GM13977 (cell line): Measurements from ENCODE around the gene MUC4.
"Not testable (repeated sequence)": the region's sequence is repeated elsewhere in the genome, so short reads cannot be mapped to it uniquely, and the experiment has no call there.

Experiments used
- DNase-seq: peaks from one replicate; pipeline ENCODE4 v3.0.0; 2012; ENCODE audit warnings: low spot score
- in situ Hi-C: fragments of 300-500 bp; cut with MboI; formaldehyde crosslinking; loops from one replicate; pipeline ENCODE4 v1.12.0; 2022; ENCODE audit warnings: low sequenced_read_pairs, low pct_unique_long_range_greater_than_20kb, mixed read lengths, inconsistent platforms; ENCODE audit not compliant: unreplicated experiment
- TF ChIP-seq, protein P1 (sequence below): IDR thresholded peaks from 2 replicates; pipeline ENCODE4 v1.5.1; 2012; ENCODE audit warnings: mild to moderate bottlenecking, control low read depth; ENCODE audit not compliant: insufficient read depth; ENCODE audit errors: extremely low read depth, missing control alignments

The MUC4 gene

DNA sequence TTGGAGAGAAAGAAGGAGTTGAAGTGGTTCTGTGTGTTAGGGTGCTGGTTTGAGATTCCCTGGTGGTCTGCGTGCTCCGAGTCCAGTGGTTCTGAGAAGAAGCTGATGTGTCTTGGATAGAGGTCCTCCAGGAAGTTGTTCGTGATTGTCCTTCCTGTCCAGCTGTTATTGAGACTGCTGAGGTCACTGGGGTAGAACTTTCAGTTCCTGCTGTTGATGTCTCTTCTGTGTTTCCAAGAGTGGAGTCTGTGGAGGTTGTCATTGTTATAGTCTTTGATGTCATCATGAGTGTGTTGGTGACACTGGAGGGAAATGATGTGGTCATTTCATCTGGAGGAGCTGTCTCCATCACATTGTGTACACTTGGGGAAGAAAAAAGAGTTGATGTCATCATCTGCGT is 20.8 kb downstream of the MUC4 start:
- DNase-seq = no peak
- in situ Hi-C loops = no loop called here
- TF ChIP-seq, protein P1, sequence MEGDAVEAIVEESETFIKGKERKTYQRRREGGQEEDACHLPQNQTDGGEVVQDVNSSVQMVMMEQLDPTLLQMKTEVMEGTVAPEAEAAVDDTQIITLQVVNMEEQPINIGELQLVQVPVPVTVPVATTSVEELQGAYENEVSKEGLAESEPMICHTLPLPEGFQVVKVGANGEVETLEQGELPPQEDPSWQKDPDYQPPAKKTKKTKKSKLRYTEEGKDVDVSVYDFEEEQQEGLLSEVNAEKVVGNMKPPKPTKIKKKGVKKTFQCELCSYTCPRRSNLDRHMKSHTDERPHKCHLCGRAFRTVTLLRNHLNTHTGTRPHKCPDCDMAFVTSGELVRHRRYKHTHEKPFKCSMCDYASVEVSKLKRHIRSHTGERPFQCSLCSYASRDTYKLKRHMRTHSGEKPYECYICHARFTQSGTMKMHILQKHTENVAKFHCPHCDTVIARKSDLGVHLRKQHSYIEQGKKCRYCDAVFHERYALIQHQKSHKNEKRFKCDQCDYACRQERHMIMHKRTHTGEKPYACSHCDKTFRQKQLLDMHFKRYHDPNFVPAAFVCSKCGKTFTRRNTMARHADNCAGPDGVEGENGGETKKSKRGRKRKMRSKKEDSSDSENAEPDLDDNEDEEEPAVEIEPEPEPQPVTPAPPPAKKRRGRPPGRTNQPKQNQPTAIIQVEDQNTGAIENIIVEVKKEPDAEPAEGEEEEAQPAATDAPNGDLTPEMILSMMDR = no peak

DNA sequence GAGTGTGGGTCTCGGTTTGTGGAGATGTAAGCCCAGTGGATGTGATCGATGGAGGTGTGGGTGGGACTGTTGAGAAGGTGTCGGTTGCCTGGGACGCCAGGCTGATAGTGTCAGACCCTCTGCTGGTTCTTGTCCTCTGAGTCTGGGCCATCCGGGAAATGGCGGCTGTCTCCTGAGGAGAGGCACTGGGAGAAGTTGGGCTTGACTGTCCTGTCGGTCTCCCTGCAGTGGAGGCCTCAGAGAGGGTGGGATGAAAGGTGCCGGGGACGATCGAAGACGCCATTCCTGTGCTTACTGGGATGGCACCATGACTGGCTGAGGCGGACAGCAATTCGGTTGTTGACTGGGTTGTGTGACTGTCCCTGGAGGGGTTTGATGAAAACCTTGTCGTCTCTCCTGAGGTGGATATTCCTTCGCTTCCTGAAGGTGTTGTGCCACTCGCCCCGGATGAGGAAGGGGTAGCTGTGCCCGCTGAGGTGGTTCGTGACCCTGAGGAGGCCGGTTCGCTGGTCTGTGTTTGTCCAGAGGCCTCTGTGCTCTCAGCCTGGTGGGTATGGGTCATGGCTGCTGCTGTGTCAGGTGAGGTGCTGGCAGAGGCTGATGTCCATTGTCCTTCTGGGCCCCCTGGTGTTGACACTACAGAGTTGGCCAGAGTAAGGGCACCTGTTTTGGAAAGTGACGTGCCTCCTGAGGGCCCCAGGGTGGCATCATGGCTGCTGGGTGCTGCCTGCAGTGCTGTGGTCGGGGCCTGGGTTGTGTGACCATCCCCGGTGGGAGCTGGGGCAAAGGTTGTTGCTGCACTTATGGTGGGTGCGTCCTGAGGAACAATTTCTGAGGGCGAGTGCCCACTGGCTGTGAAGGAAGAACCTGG is 22.8 kb downstream of the MUC4 start:
- TF ChIP-seq, protein P1 = no peak
- no peak for DNase-seq
- in situ Hi-C loops = no loop called here

DNA sequence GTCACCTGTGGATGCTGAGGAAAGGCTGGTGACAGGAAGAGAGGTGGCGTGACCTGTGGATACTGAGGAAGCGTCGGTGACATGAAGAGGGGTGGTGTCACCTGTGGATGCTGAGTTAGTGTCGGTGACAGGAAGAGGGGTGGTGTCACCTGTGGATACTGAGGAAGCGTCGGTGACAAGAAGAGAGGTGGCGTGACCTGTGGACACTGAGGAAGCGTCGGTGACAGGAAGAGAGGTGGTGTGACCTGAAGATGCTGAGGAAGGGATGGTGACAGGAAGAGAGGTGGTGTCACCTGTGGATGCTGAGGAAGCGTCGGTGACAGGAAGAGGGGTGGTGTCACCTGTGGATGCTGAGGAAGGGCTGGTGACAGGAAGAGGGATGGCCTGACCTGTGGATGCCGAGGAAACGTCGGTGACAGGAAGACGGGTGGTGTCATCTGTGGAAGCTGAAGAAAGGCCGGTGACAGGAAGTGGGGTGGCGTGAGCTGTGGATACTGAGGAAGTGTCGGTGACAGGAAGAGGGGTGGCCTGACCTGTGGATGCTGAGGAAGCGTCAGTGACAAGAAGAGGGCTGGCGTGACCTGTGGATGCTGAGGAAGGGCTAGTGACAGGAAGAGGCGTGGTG is 25.8 kb downstream of the MUC4 start:
- in situ Hi-C loops, DNase-seq: not testable (repeated sequence)

DNA sequence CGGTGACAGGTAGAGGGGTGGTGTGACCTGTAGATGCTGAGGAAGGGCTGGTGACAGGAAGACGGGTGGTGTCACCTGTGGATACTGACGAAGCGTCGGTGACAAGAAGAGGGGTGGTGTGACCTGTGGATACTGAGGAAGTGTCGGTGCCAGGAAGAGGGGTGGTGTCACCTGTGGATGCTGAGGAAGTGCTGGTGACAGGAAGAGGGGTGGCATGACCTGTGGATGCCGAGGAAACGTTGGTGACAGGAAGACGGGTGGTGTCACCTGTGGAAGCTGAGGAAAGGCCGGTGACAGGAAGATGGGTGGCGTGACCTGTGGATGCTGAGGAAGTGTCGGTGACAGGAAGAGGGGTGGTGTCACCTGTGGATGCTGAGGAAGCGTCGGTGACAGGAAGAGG is 27.7 kb downstream of the MUC4 start:
- in situ Hi-C loops, DNase-seq: not testable (repeated sequence)

DNA sequence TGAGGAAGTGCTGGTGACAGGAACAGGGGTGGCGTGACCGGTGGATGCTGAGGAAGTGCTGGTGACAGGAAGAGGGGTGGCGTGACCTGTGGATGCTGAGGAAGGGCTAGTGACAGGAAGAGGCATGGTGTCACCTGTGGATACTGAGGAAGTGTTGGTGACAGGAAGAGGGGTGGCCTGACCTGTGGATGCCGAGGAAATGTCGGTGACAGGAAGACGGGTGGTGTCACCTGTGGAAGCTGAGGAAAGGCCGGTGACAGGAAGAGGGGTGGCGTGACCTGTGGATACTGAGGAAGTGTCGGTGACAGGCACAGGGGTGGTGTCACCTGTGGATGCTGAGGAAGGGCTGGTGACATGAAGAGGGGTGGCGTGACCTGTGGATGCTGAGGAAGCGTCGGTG is 30.5 kb downstream of the MUC4 start:
- in situ Hi-C loops, DNase-seq: not testable (repeated sequence)

DNA sequence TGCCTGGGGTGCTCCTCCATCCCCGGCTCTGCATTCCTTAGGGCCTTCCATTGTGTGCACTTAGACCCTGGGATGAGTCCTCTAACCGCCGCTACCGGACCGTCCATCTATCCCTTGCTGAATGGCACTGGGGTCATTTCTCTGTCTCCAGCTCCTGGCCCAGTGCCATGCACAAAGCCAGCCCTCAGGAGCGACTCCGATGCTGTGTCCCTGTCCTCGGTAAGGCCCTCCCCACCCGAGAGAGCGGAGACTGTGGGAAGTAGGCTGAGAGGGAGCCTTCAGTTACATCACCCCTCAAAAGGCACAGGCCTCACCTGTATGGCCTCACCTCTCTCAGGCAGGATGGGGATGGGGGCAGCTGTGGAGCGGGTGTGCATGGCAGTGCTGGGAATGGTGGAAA is 33.8 kb downstream of the MUC4 start:
- in situ Hi-C loops = no loop called here
- DNase-seq = no peak
- TF ChIP-seq, protein P1 = no peak

DNA sequence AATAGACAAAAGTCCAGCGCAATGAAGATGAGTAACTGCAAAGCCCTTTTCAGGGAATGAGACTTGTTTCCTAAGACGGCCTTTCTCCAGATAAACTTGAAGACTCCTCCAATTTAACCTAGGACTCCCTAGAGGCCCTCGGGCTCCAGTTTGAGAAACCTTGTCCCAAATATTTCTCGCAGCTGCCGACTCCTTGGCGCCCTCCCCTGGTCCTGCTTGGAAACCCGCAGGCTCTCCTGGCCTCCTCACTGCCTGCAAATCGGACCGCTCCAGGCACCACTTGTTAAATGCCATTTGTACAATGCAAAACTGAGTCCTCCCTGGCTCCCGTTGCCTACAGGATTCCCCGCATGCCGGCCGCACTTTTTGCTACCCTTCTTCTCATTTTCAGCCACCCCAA is 36.8 kb downstream of the MUC4 start:
- in situ Hi-C loops = no loop called here
- DNase-seq = no peak
- TF ChIP-seq, protein P1 = peak; percentile 40

DNA sequence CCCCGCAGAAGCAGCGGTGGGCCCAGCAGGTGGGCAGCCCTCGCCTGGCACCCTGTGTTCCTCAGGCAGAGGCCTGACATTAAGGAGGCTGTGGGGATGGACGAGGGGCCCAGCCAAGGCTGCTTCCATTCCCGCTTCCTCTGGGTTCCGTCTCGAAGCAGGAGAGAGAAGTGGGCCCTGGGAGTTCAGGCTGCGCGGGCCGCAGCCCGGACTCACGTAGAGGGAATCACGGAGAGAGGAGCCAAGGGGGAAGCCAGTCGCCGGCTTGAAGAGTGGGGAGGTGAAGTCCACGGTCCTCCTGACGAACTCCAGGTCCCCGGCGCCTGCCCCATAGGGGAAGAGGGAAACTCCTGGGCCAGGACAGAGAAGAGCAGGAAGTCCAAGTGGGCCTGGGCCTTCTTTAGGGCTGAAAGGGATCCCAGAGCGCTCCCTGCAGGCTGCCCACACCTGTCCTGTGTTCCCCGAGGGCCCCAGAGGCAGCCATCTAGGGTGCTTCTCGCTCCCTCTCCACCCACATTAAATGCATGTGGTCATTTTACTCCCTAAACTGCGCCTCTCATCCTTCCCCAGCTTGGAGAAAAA is 37.7 kb downstream of the MUC4 start:
- TF ChIP-seq, protein P1 = no peak
- DNase-seq = no peak
- in situ Hi-C loops = no loop called here
